ENCODE measurements around the gene DGKE. TPM values are rescaled to one million over a fixed set of nuclear protein-coding genes. Genes with fewer than 3 reads are reported as not detected.

Gene DGKE
- total RNA-seq, 4 donors from 2014 or later: 7.2 to 21.7 (median 14.7) TPM

DNA sequence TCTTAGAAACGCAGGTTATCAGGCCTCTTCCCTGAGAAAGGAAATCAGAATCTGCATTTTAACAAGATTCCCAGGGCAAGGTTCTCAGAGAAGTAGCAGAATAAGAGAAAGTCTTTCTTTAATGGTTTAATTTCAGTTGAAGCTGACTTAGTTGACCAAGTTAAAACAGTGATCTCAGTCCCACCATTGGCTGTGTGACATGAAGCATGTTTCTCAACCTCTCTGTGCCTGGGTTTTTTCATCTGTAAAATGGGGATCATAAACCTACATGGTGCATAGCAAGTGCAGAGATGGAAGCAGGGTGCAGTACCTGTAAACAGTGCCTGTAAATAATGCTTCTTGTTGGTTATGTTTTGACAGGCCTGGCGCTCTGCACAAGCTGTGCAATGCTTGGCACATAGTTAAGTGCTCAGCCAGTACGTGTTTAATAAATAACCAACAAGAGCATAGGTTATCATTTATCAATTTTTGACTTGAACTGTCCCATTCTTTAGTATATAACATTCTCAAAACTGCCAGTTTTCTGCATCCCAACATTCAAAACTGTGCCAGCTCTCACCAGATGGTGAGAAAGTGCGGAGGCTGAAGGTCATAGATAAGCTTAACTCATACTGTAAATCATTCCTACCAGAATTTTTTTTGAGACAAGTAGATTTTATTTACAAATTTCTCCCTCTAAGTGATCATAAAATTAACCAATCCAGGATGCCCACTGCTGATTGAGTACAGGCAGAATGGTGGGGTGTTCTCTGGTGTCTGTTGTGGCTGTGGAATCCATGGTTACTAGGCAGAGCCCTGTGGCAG is 7.1 kb upstream of the DGKE start:
- H3K27me3 ChIP-seq: no peaks in the 10 kb centered on the region
- DNase-seq: no peak
- peaks cover 0 to 4% of the 10 kb centered on the region in 2 donors for H3K4me1 ChIP-seq
- H3K9me3 ChIP-seq: no peaks in the 10 kb centered on the region
- H3K27ac ChIP-seq: no peak overlapping the region
- TF ChIP-seq, protein P1, sequence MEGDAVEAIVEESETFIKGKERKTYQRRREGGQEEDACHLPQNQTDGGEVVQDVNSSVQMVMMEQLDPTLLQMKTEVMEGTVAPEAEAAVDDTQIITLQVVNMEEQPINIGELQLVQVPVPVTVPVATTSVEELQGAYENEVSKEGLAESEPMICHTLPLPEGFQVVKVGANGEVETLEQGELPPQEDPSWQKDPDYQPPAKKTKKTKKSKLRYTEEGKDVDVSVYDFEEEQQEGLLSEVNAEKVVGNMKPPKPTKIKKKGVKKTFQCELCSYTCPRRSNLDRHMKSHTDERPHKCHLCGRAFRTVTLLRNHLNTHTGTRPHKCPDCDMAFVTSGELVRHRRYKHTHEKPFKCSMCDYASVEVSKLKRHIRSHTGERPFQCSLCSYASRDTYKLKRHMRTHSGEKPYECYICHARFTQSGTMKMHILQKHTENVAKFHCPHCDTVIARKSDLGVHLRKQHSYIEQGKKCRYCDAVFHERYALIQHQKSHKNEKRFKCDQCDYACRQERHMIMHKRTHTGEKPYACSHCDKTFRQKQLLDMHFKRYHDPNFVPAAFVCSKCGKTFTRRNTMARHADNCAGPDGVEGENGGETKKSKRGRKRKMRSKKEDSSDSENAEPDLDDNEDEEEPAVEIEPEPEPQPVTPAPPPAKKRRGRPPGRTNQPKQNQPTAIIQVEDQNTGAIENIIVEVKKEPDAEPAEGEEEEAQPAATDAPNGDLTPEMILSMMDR (IDR thresholded peaks at IDR 0.05): no peak
- TF ChIP-seq POLR2A (IDR thresholded peaks at IDR 0.05): no peak
- no peaks in the 10 kb centered on the region for H3K36me3 ChIP-seq
- intact Hi-C loops (cut with DNase I): no loop called here
- WGBS, 2 donors: 95 to 97% methylated on average over 4 of the region's 4 CpGs
- no peak overlapping the region for H3K4me3 ChIP-seq (replicated peaks in 1 of 3)

DNA sequence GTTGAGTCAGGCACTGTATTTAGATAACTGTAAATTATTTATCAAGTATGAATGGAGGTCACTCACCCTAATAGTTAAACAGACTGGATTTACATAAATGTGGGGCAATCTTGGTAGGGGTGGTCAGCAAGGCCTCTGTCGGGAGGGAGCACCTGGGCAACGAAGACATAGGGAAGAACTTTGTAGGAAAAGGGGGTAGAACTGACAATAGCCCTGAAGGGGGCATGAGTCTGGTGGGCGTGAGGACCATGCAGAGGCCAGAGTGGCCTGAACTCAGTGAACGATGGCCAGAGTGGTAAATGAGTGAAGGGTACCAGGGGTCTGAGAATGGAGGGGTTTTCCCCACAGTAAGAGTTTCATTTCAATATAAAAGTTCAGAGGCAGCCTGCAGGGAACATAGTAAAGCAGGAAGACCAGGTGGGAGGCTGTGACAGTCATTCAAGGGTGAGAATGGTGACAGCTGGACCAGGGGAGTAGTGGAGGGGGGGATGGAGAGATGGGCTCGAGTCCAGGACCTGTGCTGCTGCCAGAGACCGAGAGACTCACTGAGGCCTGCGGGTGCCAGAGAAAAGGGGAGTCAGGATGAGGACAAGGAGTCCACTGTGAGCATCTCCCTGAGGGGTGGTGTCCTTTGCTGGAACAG is 3.1 kb upstream of the DGKE start:
- intact Hi-C loops (cut with DNase I): loop anchor here (10.0 kb wide), 1 partner anchor 284 kb away; no protein-coding TSS in a partner anchor
- WGBS, 2 donors: 78 to 88% methylated on average over 7 of the region's 7 CpGs
- Histone ChIP-seq H3K4me1 (peaks cover 7 to 18% of the 10 kb centered on the region in 2 donors), H3K27ac (no peak overlapping the region), H3K27me3 (no peaks in the 10 kb centered on the region), H3K36me3 (no peaks in the 10 kb centered on the region), H3K4me3 (replicated peaks in 1 of 3) (no peak overlapping the region), H3K9me3 (no peaks in the 10 kb centered on the region)
- DNase-seq: no peak
- no peak for TF ChIP-seq POLR2A (IDR thresholded peaks at IDR 0.05)
- TF ChIP-seq, protein P1 (IDR thresholded peaks at IDR 0.05): no peak

DNA sequence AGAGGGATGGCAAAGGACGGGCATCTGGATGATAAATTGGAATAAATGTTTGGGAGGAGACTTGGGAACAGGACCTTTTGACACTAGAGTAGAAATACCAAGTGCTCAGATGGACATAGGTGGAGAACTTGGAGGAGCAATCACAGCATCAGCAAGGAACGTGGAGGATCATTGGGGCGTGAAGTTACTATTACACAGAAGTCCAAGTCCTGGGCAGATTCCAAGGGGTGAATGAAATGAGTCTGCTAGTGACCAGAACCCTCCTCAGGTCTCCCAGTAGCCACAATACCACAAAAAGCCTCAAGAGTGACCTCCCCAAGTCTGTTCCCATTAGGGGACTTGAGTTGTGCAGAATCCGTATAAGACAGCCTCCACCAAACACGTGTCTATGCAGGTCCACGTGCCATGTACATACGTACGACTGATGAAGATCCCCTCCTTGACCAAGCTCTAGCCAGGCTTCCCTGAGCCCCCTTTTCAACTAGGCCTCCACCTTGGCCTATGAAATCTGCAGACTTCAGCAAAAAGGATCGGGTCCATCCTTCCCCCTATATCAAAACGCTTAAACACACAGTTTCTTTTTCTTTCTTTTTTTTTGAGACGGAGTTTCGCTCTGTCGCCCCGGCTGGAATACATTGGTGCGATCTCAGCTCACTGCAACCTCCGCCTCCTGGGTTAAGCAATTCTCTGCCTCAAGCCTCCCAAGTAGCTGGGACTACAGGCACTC is 2.4 kb upstream of the DGKE start:
- peaks cover 7 to 18% of the 10 kb centered on the region in 2 donors for H3K4me1 ChIP-seq
- no peaks in the 10 kb centered on the region for H3K36me3 ChIP-seq
- intact Hi-C loops (cut with DNase I): loop anchor here (10.0 kb wide), 1 partner anchor 283 kb away; no protein-coding TSS in a partner anchor
- no peaks in the 10 kb centered on the region for H3K27me3 ChIP-seq
- DNase-seq: no peak
- 89 to 93% methylated on average over 16 of the region's 16 CpGs for WGBS, 2 donors
- TF ChIP-seq, protein P1 (IDR thresholded peaks at IDR 0.05): no peak
- TF ChIP-seq POLR2A (IDR thresholded peaks at IDR 0.05): no peak
- H3K4me3 ChIP-seq (replicated peaks in 1 of 3): no peak overlapping the region
- no peak overlapping the region for H3K27ac ChIP-seq
- H3K9me3 ChIP-seq: no peaks in the 10 kb centered on the region

DNA sequence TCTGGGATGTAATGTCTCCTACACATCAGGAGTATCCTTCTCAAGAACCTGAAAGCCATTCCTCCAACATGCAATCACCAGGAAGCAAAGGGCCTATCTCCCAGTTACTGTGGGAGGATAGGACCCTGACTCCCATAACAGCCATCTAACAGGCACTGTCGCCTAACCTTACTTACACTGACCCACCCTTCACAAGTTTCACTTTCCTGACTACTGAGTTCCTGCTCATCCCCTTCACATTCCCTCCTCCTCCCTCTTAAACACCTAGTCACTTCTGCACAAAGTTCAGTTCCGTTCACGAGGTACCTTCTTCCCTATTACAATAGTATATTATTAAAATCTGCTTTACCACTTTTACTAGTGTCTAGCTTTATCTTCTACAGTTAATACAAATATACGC is 1.5 kb upstream of the DGKE start:
- no peak for DNase-seq
- WGBS, 2 donors: 74 to 82% methylated on average over 4 of the region's 4 CpGs
- no peak overlapping the region for H3K4me3 ChIP-seq (replicated peaks in 1 of 3)
- H3K4me1 ChIP-seq: peaks cover 7 to 18% of the 10 kb centered on the region in 2 donors
- no peak overlapping the region for H3K27ac ChIP-seq
- TF ChIP-seq, protein P1 (IDR thresholded peaks at IDR 0.05): no peak
- no peak for TF ChIP-seq POLR2A (IDR thresholded peaks at IDR 0.05)
- H3K9me3 ChIP-seq: no peaks in the 10 kb centered on the region
- no peaks in the 10 kb centered on the region for H3K27me3 ChIP-seq
- no peaks in the 10 kb centered on the region for H3K36me3 ChIP-seq
- intact Hi-C loops (cut with DNase I): loop anchor here (10.0 kb wide), 1 partner anchor 282 kb away; no protein-coding TSS in a partner anchor
